Measurements from ENCODE around the gene P3R3URF.

DNA sequence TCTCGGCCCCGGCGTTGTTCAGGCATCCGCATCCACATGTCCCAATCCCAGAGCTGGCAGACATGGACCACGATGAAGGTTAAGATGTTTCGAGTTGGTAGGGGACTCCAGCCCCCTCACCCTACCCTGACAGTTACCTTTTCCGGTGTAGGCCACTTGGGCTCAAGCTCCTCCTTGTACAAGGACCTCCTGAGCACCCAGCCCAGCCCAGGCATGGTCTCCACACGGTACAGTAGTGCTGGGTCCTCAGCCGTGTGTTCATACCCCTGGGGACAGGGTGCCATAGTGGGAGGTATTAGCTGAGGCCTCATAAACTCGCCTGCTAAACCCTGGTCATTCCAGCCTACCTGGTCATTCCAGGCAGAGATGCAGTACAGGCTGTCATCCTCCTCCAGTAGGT lies 15.9 kb upstream of the P3R3URF start:
- TF ChIP-seq ZFP3 (CRISPR knock-in tag; IDR thresholded peaks at IDR 0.05) (no peak), ZFP30 (CRISPR knock-in tag; IDR thresholded peaks at IDR 0.05) (no peak), ZNF8 (CRISPR knock-in tag; IDR thresholded peaks at IDR 0.05) (no peak), PPARA (CRISPR knock-in tag; IDR thresholded peaks at IDR 0.05; ENCODE audit: borderline replicate concordance) (no peak), ESRRG (CRISPR knock-in tag; IDR thresholded peaks at IDR 0.05) (no peak), ARNTL (CRISPR knock-in tag; IDR thresholded peaks at IDR 0.05; ENCODE audit: borderline replicate concordance, low read depth) (no peak), ZNF565 (CRISPR knock-in tag; conservative IDR thresholded peaks at IDR 0.05; ENCODE audit: low read depth) (no peak), CSDC2 (CRISPR knock-in tag; IDR thresholded peaks at IDR 0.05) (no peak), RARB (CRISPR knock-in tag; IDR thresholded peaks at IDR 0.05) (no peak)
- TF ChIP-seq, protein P1, sequence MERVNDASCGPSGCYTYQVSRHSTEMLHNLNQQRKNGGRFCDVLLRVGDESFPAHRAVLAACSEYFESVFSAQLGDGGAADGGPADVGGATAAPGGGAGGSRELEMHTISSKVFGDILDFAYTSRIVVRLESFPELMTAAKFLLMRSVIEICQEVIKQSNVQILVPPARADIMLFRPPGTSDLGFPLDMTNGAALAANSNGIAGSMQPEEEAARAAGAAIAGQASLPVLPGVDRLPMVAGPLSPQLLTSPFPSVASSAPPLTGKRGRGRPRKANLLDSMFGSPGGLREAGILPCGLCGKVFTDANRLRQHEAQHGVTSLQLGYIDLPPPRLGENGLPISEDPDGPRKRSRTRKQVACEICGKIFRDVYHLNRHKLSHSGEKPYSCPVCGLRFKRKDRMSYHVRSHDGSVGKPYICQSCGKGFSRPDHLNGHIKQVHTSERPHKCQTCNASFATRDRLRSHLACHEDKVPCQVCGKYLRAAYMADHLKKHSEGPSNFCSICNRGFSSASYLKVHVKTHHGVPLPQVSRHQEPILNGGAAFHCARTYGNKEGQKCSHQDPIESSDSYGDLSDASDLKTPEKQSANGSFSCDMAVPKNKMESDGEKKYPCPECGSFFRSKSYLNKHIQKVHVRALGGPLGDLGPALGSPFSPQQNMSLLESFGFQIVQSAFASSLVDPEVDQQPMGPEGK (CRISPR knock-in tag; IDR thresholded peaks at IDR 0.05; ENCODE audit: borderline replicate concordance), result no peak
- TF ChIP-seq, protein P2, sequence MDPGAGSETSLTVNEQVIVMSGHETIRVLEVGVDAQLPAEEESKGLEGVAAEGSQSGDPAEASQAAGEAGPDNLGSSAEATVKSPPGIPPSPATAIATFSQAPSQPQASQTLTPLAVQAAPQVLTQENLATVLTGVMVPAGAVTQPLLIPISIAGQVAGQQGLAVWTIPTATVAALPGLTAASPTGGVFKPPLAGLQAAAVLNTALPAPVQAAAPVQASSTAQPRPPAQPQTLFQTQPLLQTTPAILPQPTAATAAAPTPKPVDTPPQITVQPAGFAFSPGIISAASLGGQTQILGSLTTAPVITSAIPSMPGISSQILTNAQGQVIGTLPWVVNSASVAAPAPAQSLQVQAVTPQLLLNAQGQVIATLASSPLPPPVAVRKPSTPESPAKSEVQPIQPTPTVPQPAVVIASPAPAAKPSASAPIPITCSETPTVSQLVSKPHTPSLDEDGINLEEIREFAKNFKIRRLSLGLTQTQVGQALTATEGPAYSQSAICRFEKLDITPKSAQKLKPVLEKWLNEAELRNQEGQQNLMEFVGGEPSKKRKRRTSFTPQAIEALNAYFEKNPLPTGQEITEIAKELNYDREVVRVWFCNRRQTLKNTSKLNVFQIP (CRISPR knock-in tag; IDR thresholded peaks at IDR 0.05; ENCODE audit: borderline replicate concordance, low read depth), result no peak

Measured in SK-N-SH treated with all-trans-retinoic acid at 6 μM for 48 hours (cell line).